HG03095 (cell line): ENCODE data around the gene KLHL22.
A peak's percentile ranks its signal among the peaks of the same experiment; 100 is the strongest.
"Not testable (repeated sequence)": the region's sequence is repeated elsewhere in the genome, so short reads cannot be mapped to it uniquely, and the experiment has no call there.

Experiments used
- ATAC-seq: cut with Tn5 transposase; IDR thresholded peaks from one replicate; pipeline ENCODE4 v1.9.1; 2021; ENCODE audit warnings: moderate library complexity; ENCODE audit not compliant: unreplicated experiment

KLHL22 gene

GRCh38 chr22:20525048-20525447, 29.5 kb upstream of the KLHL22 start:
- ATAC-seq, result no peak

GRCh38 chr22:20524004-20524481, 28.4 kb upstream of the KLHL22 start:
- no peak for ATAC-seq

- no peak for ATAC-seq
Observed at GRCh38 chr22:20523086-20523983, 27.7 kb upstream of the KLHL22 start.

GRCh38 chr22:20522134-20523004, 26.8 kb upstream of the KLHL22 start:
- ATAC-seq, result no peak

- ATAC-seq, result no peak
Observed at GRCh38 chr22:20520093-20520511, 24.5 kb upstream of the KLHL22 start.

- no peak for ATAC-seq
Observed at GRCh38 chr22:20519558-20519957, 24.0 kb upstream of the KLHL22 start.

- no peak for ATAC-seq
Observed at GRCh38 chr22:20517841-20518592, 22.4 kb upstream of the KLHL22 start.

- no peak for ATAC-seq
Observed at GRCh38 chr22:20517422-20517821, 21.8 kb upstream of the KLHL22 start.

GRCh38 chr22:20516399-20516798, 20.8 kb upstream of the KLHL22 start:
- ATAC-seq, result no peak

GRCh38 chr22:20514658-20515406, 19.2 kb upstream of the KLHL22 start:
- ATAC-seq, result no peak

- no peak for ATAC-seq
Observed at GRCh38 chr22:20511578-20512229, 16.1 kb upstream of the KLHL22 start.

GRCh38 chr22:20510811-20511577, 15.4 kb upstream of the KLHL22 start:
- ATAC-seq, result no peak

GRCh38 chr22:20509344-20510047, 13.9 kb upstream of the KLHL22 start:
- ATAC-seq, result no peak

- ATAC-seq, result no peak
Observed at GRCh38 chr22:20508815-20509271, 13.2 kb upstream of the KLHL22 start.

GRCh38 chr22:20508067-20508755, 12.6 kb upstream of the KLHL22 start:
- ATAC-seq, result not testable (repeated sequence)

- peak; percentile 57 for ATAC-seq
Observed at GRCh38 chr22:20507253-20508066, 11.9 kb upstream of the KLHL22 start, which contains the start of gene MED15. Gene MED15 (plus strand): TSS chr22:20507610. CDS start chr22:20507679, 69 bp downstream.
